Upper lobe of right lung (tissue), 1 donor: Measurements from ENCODE around the gene KPNB1. TPM values are rescaled to one million over a fixed set of nuclear protein-coding genes. Genes with fewer than 3 reads are reported as not detected.

Source experiments
- ATAC-seq: fragments of 200-7000 bp; cut with Tn5 transposase; one replicate; pipeline ENCODE4 v1.9.1; 2020; ENCODE audit warnings: mild to moderate bottlenecking, moderate library complexity
- DNase-seq: peaks from one replicate; pipeline ENCODE4 v3.0.0-alpha.2; 2020
- H3K27ac ChIP-seq: fragments of 200-600 bp; one replicate; pipeline ENCODE4 v1.8.0; 2022
- H3K27me3 ChIP-seq: fragments of 200-600 bp; one replicate; pipeline ENCODE4 v1.8.0; 2022; ENCODE audit warnings: mild to moderate bottlenecking
- H3K36me3 ChIP-seq: fragments of 200-600 bp; one replicate; pipeline ENCODE4 v1.8.0; 2022
- H3K4me1 ChIP-seq: fragments of 200-600 bp; one replicate; pipeline ENCODE4 v1.8.0; 2022
- H3K4me3 ChIP-seq: fragments of 200-600 bp; one replicate; pipeline ENCODE4 v1.8.0; 2022; ENCODE audit warnings: mild to moderate bottlenecking
- H3K9me3 ChIP-seq: fragments of 200-600 bp; one replicate; pipeline ENCODE4 v1.8.0; 2022
- intact Hi-C: fragments of 100-400 bp; cut with DNase I; formaldehyde crosslinking; loops from one replicate; pipeline ENCODE4 v1.11.0; 2022
- total RNA-seq: library from RNA; stranded (reverse); fragmentation: NEBNext Ultra II Directional; extraction: Animal tissue kit (Norgen Biotek cat#: 25700); gene quantifications from one replicate; pipeline ENCODE4 v1.2.1, GENCODE V29; 2021
- TF ChIP-seq, protein P1 (sequence below): fragments of 200-600 bp; IDR thresholded peaks from one replicate; pipeline ENCODE4 v1.8.0; 2022; ENCODE audit warnings: antibody characterized with exemption
- donor health status: DM: no; HTN: yes; CAD: no; lungs with severe emphysema.

Gene KPNB1
- total RNA-seq, 1 donor from 2014 or later, result 196 TPM

DNA sequence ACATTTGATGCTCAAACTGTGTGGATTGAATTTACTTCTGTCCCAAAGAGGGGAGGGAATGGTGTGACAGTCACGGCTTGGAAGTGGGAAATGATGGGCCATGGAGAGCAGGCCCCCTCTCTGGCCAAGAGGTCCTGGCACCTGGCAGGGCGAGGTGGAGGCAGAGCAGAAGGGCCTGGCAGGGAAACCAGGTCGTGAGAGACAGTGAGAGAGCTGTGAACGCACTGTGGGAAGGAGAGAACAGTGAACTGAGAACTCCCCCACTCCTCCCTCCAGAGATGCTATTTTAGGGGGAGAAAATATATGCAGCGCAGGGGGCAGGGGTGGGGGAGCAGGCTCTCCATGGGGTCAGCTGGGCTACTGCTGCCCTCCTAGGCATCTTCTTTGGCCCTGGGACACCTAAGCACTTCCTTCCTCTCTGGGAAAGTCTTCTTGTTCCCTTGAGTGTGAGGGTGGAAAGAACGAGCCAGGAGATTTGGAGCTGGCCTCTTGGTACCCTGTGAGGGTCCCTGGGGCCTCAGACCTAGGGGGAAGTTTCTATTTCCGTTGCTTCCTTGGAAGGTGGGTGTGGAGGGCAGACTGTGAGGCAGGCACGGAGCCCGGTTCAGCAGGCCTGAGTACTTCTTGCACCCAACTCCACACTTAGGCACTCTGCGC, 66.1 kb downstream of the KPNB1 start:
- Histone ChIP-seq H3K4me1 (peaks cover under 1% of the 10 kb centered on the region), H3K27ac (no peak overlapping the region), H3K9me3 (no peaks in the 10 kb centered on the region), H3K4me3 (no peak overlapping the region), H3K27me3 (peaks cover 19% of the 10 kb centered on the region), H3K36me3 (no peaks in the 10 kb centered on the region)
- no peak for ATAC-seq
- intact Hi-C loops, result no loop called here
- no peak for DNase-seq
- TF ChIP-seq, protein P1, sequence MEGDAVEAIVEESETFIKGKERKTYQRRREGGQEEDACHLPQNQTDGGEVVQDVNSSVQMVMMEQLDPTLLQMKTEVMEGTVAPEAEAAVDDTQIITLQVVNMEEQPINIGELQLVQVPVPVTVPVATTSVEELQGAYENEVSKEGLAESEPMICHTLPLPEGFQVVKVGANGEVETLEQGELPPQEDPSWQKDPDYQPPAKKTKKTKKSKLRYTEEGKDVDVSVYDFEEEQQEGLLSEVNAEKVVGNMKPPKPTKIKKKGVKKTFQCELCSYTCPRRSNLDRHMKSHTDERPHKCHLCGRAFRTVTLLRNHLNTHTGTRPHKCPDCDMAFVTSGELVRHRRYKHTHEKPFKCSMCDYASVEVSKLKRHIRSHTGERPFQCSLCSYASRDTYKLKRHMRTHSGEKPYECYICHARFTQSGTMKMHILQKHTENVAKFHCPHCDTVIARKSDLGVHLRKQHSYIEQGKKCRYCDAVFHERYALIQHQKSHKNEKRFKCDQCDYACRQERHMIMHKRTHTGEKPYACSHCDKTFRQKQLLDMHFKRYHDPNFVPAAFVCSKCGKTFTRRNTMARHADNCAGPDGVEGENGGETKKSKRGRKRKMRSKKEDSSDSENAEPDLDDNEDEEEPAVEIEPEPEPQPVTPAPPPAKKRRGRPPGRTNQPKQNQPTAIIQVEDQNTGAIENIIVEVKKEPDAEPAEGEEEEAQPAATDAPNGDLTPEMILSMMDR, result no peak

GRCh38 chr17:47716375-47716774, 66.7 kb downstream of the KPNB1 start:
- DNase-seq, result no peak
- intact Hi-C loops, result no loop called here
- ATAC-seq, result no peak
- peaks cover 25% of the 10 kb centered on the region for H3K27me3 ChIP-seq
- no peak overlapping the region for H3K27ac ChIP-seq
- H3K4me3 ChIP-seq, result no peak overlapping the region
- H3K9me3 ChIP-seq, result no peaks in the 10 kb centered on the region
- no peaks in the 10 kb centered on the region for H3K36me3 ChIP-seq
- H3K4me1 ChIP-seq, result peaks cover 6% of the 10 kb centered on the region
- TF ChIP-seq, protein P1, result no peak

DNA sequence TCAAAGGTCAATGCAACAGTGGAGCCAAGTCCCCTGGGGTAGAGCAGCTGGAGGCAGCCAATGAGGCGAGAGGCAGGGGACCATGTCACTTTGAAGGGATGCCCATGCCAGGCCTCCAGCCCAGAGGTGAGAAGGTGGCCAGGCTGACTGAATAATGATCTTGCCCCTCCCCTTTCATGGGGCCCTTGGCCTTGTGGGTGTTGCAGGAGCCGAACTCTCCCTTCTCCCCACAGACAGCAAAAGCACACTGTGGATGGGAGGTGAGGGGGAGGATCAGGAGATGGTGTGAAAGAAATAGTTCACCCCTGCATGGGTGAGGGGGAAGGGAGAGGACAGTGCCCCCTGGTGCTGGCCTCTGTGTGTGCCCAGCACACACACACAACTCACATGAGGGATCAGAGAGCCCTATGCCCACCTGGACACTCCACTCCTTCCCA, 67.6 kb downstream of the KPNB1 start:
- no peaks in the 10 kb centered on the region for H3K9me3 ChIP-seq
- no peak overlapping the region for H3K27ac ChIP-seq
- intact Hi-C loops, result no loop called here
- peaks cover 8% of the 10 kb centered on the region for H3K4me1 ChIP-seq
- ATAC-seq, result peak; percentile 32
- no peak for DNase-seq
- no peaks in the 10 kb centered on the region for H3K36me3 ChIP-seq
- no peak overlapping the region for H3K4me3 ChIP-seq
- TF ChIP-seq, protein P1, result peak; percentile 39
- peaks cover 33% of the 10 kb centered on the region for H3K27me3 ChIP-seq

- TF ChIP-seq, protein P1, result no peak
- intact Hi-C loops, result no loop called here
- H3K27me3 ChIP-seq, result peaks cover 35% of the 10 kb centered on the region
Measured at GRCh38 chr17:47717979-47718621, 68.4 kb downstream of the KPNB1 start.

DNA sequence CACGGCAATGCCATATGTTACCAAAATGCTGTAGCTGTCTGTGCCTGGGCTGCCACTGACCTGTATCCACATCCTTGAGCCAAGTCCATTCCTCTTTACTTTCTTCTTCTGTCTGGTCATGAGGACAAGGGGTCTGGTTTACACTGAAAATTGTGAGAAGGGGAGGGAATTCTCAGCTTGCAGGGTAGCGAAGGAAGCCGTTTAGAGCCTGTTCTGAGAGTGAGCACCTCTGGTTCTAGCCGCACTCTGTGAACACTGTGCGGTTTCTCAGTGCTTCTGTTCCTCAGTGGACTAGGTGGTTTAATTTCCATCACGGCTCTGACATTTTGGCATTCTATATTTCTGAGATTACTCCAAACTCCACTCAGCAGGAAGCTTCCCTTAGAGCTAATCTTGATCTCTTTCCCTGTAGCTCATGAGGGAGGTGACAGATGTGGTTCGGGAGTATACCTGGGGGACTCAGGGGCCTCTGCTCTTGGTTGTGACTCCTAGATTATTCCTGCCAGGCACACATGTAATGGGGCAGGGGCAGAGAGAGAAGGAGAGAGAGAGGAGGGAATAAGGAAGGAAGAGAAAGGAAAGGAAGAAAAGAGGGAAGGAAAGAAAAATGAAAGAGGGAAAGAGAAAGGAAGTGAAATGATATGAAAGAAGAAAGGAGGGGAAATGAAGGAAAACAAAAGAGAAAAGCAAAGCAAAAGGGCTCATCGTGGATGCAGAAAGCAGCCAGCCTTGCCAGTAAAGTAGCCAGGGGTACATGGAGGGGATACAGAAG, 69.1 kb downstream of the KPNB1 start:
- H3K27ac ChIP-seq, result no peak overlapping the region
- DNase-seq, result no peak
- no peaks in the 10 kb centered on the region for H3K9me3 ChIP-seq
- H3K4me3 ChIP-seq, result no peak overlapping the region
- H3K27me3 ChIP-seq, result peaks cover 43% of the 10 kb centered on the region
- TF ChIP-seq, protein P1, result no peak
- ATAC-seq, result no peak
- peaks cover 8% of the 10 kb centered on the region for H3K4me1 ChIP-seq
- no peaks in the 10 kb centered on the region for H3K36me3 ChIP-seq
- intact Hi-C loops, result no loop called here

More at GRCh38 chr17:47717979-47718621, 68.4 kb downstream of the KPNB1 start:
- H3K4me1 ChIP-seq, result peaks cover 8% of the 10 kb centered on the region
- ATAC-seq (peak; percentile 5), DNase-seq (no peak)
- H3K4me3 ChIP-seq, result no peak overlapping the region
- H3K9me3 ChIP-seq, result no peaks in the 10 kb centered on the region
- no peaks in the 10 kb centered on the region for H3K36me3 ChIP-seq
- no peak overlapping the region for H3K27ac ChIP-seq
